ENCODE data around the gene CARS2. TPM values are rescaled to one million over a fixed set of nuclear protein-coding genes. Genes with fewer than 3 reads are reported as not detected.
"Not testable (repeated sequence)": the region's sequence is repeated elsewhere in the genome, so short reads cannot be mapped to it uniquely, and the experiment has no call there.

The CARS2 gene
- total RNA-seq = 97.8 and 101 TPM in 2 replicates

- no peaks in the 10 kb centered on the region for H3K9me3 Mint-ChIP-seq
- DNase-seq = peak; percentile 96
- peak within 1 kb of the TSS; percentile 88 for H3K27ac Mint-ChIP-seq
- peaks cover 26% of the 10 kb centered on the region for H3K4me1 Mint-ChIP-seq
- H3K27me3 Mint-ChIP-seq = no peaks in the 10 kb centered on the region
- H3K4me3 Mint-ChIP-seq = peak within 1 kb of the TSS; percentile 94
- intact Hi-C loops (cut with micrococcal nuclease) = loop anchor here (1.0 kb wide), 1 partner anchor 9 kb away; no protein-coding TSS in a partner anchor
- H3K36me3 Mint-ChIP-seq (ENCODE audit: low read depth) = peaks cover 21% of the 10 kb centered on the region
These were observed at the start of gene CARS2 for GRCh38 chr13:110705826-110706569. Gene CARS2, minus strand, starts transcription at chr13:110706116. Its CDS starts 23 bp downstream, at chr13:110706093.

GRCh38 chr13:110748271-110748670 is 42.4 kb upstream of the CARS2 start:
- Mint-ChIP-seq H3K36me3 (ENCODE audit: low read depth) (no peaks in the 10 kb centered on the region), H3K27ac (no peak overlapping the region), H3K27me3 (peaks cover 3% of the 10 kb centered on the region), H3K4me3 (no peak overlapping the region), H3K4me1 (no peaks in the 10 kb centered on the region), H3K9me3 (peaks cover 4% of the 10 kb centered on the region)
- no peak for DNase-seq
- intact Hi-C loops (cut with micrococcal nuclease) = no loop called here

GRCh38 chr13:110746438-110746837 is 40.5 kb upstream of the CARS2 start:
- H3K4me1 Mint-ChIP-seq = no peaks in the 10 kb centered on the region
- no peaks in the 10 kb centered on the region for H3K36me3 Mint-ChIP-seq (ENCODE audit: low read depth)
- no peak for DNase-seq
- no peak overlapping the region for H3K27ac Mint-ChIP-seq
- intact Hi-C loops (cut with micrococcal nuclease) = no loop called here
- peaks cover 3% of the 10 kb centered on the region for H3K27me3 Mint-ChIP-seq
- H3K9me3 Mint-ChIP-seq = peaks cover 4% of the 10 kb centered on the region
- H3K4me3 Mint-ChIP-seq = no peak overlapping the region

- Mint-ChIP-seq H3K4me3 (no peak overlapping the region), H3K4me1 (no peaks in the 10 kb centered on the region), H3K36me3 (ENCODE audit: low read depth) (no peaks in the 10 kb centered on the region), H3K9me3 (peaks cover 4% of the 10 kb centered on the region), H3K27ac (no peak overlapping the region), H3K27me3 (peaks cover 3% of the 10 kb centered on the region)
- intact Hi-C loops (cut with micrococcal nuclease) = no loop called here
- DNase-seq = no peak
These were observed 37.8 kb upstream of the CARS2 start for GRCh38 chr13:110743687-110744086.

GRCh38 chr13:110737555-110737954 is 31.6 kb upstream of the CARS2 start:
- intact Hi-C loops (cut with micrococcal nuclease) = no loop called here
- Mint-ChIP-seq H3K9me3 (no peaks in the 10 kb centered on the region), H3K27ac (no peak overlapping the region), H3K27me3 (no peaks in the 10 kb centered on the region), H3K4me3 (no peak overlapping the region), H3K4me1 (no peaks in the 10 kb centered on the region), H3K36me3 (ENCODE audit: low read depth) (no peaks in the 10 kb centered on the region)
- DNase-seq = no peak

GRCh38 chr13:110734561-110734960 is 28.6 kb upstream of the CARS2 start:
- Mint-ChIP-seq H3K36me3 (ENCODE audit: low read depth) (no peaks in the 10 kb centered on the region), H3K4me1 (no peaks in the 10 kb centered on the region), H3K27ac (no peak overlapping the region), H3K27me3 (no peaks in the 10 kb centered on the region), H3K4me3 (no peak overlapping the region), H3K9me3 (no peaks in the 10 kb centered on the region)
- no peak for DNase-seq
- intact Hi-C loops (cut with micrococcal nuclease) = no loop called here

- no peaks in the 10 kb centered on the region for H3K27me3 Mint-ChIP-seq
- peaks cover 4% of the 10 kb centered on the region for H3K36me3 Mint-ChIP-seq (ENCODE audit: low read depth)
- H3K27ac Mint-ChIP-seq = no peak overlapping the region
- H3K4me3 Mint-ChIP-seq = no peak overlapping the region
- H3K9me3 Mint-ChIP-seq = no peaks in the 10 kb centered on the region
- H3K4me1 Mint-ChIP-seq = peaks cover 8% of the 10 kb centered on the region
- no peak for DNase-seq
- intact Hi-C loops (cut with micrococcal nuclease) = no loop called here
These were observed 25.2 kb upstream of the CARS2 start for GRCh38 chr13:110731072-110731471.

- Mint-ChIP-seq H3K36me3 (ENCODE audit: low read depth) (peaks cover 6% of the 10 kb centered on the region), H3K4me1 (peaks cover 10% of the 10 kb centered on the region), H3K9me3 (no peaks in the 10 kb centered on the region), H3K4me3 (peak overlapping the region; percentile 26), H3K27ac (peak overlapping the region; percentile 56), H3K27me3 (no peaks in the 10 kb centered on the region)
- intact Hi-C loops (cut with micrococcal nuclease) = loop anchor here (1.0 kb wide), 1 partner anchor 11 kb away; no protein-coding TSS in a partner anchor
- DNase-seq = peak; percentile 81
These were observed 20.8 kb upstream of the CARS2 start for GRCh38 chr13:110726726-110727125.

- H3K27me3 Mint-ChIP-seq; H3K9me3 Mint-ChIP-seq; DNase-seq; H3K36me3 Mint-ChIP-seq (ENCODE audit: low read depth); H3K4me3 Mint-ChIP-seq: not testable (repeated sequence)
- intact Hi-C loops (cut with micrococcal nuclease) = loop anchor here (1.0 kb wide), 1 partner anchor 11 kb away; no protein-coding TSS in a partner anchor
- Mint-ChIP-seq H3K4me1 (peaks cover 10% of the 10 kb centered on the region), H3K27ac (peak overlapping the region; percentile 12)
These were observed 20.2 kb upstream of the CARS2 start for GRCh38 chr13:110726153-110726552.

GRCh38 chr13:110723598-110723997 is 17.7 kb upstream of the CARS2 start:
- no peak for DNase-seq
- H3K27ac Mint-ChIP-seq = no peak overlapping the region
- H3K27me3 Mint-ChIP-seq = no peaks in the 10 kb centered on the region
- no peak overlapping the region for H3K4me3 Mint-ChIP-seq
- intact Hi-C loops (cut with micrococcal nuclease) = no loop called here
- peaks cover 20% of the 10 kb centered on the region for H3K36me3 Mint-ChIP-seq (ENCODE audit: low read depth)
- H3K9me3 Mint-ChIP-seq = no peaks in the 10 kb centered on the region
- peaks cover 12% of the 10 kb centered on the region for H3K4me1 Mint-ChIP-seq

- intact Hi-C loops (cut with micrococcal nuclease) = no loop called here
- no peak for DNase-seq
- no peak overlapping the region for H3K4me3 Mint-ChIP-seq
- H3K4me1 Mint-ChIP-seq = peaks cover 14% of the 10 kb centered on the region
- H3K9me3 Mint-ChIP-seq = no peaks in the 10 kb centered on the region
- H3K27me3 Mint-ChIP-seq = no peaks in the 10 kb centered on the region
- peaks cover 20% of the 10 kb centered on the region for H3K36me3 Mint-ChIP-seq (ENCODE audit: low read depth)
- no peak overlapping the region for H3K27ac Mint-ChIP-seq
These were observed 17.1 kb upstream of the CARS2 start for GRCh38 chr13:110722971-110723370.

GRCh38 chr13:110719036-110719710 is 13.3 kb upstream of the CARS2 start:
- H3K27ac Mint-ChIP-seq = no peak overlapping the region
- intact Hi-C loops (cut with micrococcal nuclease) = loop anchor here (5.0 to 10.0 kb wide), 2 partner anchors 157 to 436 kb away; partner anchors contain the start of gene RAB20
- DNase-seq = no peak
- H3K27me3 Mint-ChIP-seq = no peaks in the 10 kb centered on the region
- no peak overlapping the region for H3K4me3 Mint-ChIP-seq
- H3K4me1 Mint-ChIP-seq = peaks cover 15% of the 10 kb centered on the region
- no peaks in the 10 kb centered on the region for H3K9me3 Mint-ChIP-seq
- peaks cover 18% of the 10 kb centered on the region for H3K36me3 Mint-ChIP-seq (ENCODE audit: low read depth)

- peak overlapping the region; percentile 96 for H3K4me3 Mint-ChIP-seq
- intact Hi-C loops (cut with micrococcal nuclease) = loop anchor here (2.0 to 10.0 kb wide), 3 partner anchors 103 to 439 kb away; partner anchors contain the start of gene RAB20
- DNase-seq = no peak
- H3K4me1 Mint-ChIP-seq = peaks cover 27% of the 10 kb centered on the region
- peaks cover 2% of the 10 kb centered on the region for H3K27me3 Mint-ChIP-seq
- H3K9me3 Mint-ChIP-seq = no peaks in the 10 kb centered on the region
- peaks cover 19% of the 10 kb centered on the region for H3K36me3 Mint-ChIP-seq (ENCODE audit: low read depth)
- H3K27ac Mint-ChIP-seq = peak overlapping the region; percentile 83
These were observed 10.3 kb upstream of the CARS2 start for GRCh38 chr13:110716247-110716515.

All from activated CD4-positive, alpha-beta T cell treated with anti-CD3 and anti-CD28 coated beads, Interleukin-2, amount 10 ng/mL, durations not matched to agents 24 days and 14 days (primary cell).